Stimulated activated CD4-positive, alpha-beta T cell treated with anti-CD3 and anti-CD28 coated beads, Interleukin-15, amount 100 ng/mL, for 24 hours (primary cell): ENCODE results near the gene RAD51D.
A peak's percentile ranks its signal among the peaks of the same experiment; 100 is the strongest.
"Not testable (repeated sequence)": the region's sequence is repeated elsewhere in the genome, so short reads cannot be mapped to it uniquely, and the experiment has no call there.

ENCODE experiments used
- DNase-seq: peaks from one replicate; pipeline ENCODE4 v3.0.0-alpha.2; 2020

The RAD51D gene

DNA sequence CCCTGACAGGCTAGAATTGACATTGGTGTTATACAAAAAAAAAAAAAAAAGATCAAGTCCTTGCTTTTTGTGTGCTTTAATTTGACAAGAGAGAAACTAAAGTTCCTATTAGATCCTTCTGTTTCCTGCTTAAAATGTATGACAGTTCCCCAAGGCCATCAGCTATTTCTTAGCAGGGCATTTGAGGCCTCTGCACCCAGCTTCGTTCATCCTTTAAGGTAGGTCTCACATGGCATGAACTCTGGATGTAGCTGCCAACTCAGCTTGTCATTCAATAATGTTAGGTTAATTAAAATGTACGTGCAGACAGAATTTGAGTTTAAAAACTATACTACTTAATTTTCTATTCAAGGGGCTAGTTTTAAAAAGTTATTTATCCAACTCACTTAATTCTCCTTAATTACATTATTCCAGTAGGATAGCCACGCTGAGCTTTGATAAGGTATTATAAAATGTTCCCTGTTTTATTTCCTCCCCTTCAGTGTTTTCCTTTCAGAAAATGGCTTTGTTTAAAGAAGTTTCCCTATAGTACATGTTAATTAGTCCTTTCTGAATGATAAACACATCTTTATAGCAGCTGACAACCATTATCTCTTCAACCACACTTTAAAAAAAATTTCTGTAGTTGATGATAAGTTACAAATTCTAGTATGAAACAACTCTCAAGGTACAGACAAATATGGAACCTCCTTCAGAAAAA, 55.0 kb downstream of the RAD51D start:
- DNase-seq = no peak

- DNase-seq = peak; percentile 91
Observed at GRCh38 chr17:35063514-35064223, 56.0 kb downstream of the RAD51D start, which contains the start of gene RFFL. Gene RFFL (minus strand): TSS chr17:35063707. CDS start chr17:35026553, 37,154 bp downstream.

- no peak for DNase-seq
Observed at GRCh38 chr17:35062308-35062707, 57.4 kb downstream of the RAD51D start.

GRCh38 chr17:35057332-35057915, 62.2 kb downstream of the RAD51D start:
- DNase-seq = no peak

GRCh38 chr17:35056013-35056412, 63.6 kb downstream of the RAD51D start:
- DNase-seq = no peak

DNA sequence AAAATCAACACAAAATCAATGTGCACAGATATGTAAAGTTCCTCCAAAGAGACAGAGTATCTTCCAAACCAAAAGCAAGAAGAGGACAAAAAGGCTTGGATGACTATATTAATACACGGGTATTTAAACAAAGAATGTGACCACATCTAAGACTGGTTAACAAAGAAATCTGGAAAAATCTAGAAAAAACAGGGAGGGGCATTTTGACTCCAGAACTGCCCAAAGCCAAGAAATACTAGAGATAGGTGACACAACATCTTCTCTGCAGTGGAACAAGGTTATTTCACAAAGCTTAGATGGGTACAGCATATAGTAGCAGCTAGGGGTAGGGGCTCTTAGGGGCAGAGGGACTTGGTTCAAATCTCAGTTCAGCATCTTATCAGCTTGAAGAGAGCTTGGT, 66.5 kb downstream of the RAD51D start:
- no peak for DNase-seq

DNA sequence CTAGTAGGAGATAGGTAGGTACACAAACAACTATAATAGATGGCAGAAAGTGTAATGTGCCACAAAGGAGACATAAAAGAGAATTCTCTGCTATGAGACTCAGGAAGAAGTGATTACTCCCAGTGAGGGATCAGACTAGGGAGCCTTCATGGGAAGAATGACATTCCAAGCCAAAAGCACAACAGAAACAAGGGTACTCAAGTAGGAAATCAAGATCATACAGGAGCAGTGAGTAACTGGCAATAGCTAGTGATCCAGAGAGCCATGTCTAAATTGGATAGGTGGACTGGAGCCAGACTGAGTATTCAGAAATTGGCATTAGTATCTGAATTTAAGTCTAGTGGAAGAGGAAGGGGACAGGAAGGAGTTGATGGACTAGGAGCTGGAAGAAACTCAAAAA, 66.9 kb downstream of the RAD51D start:
- DNase-seq = no peak

DNA sequence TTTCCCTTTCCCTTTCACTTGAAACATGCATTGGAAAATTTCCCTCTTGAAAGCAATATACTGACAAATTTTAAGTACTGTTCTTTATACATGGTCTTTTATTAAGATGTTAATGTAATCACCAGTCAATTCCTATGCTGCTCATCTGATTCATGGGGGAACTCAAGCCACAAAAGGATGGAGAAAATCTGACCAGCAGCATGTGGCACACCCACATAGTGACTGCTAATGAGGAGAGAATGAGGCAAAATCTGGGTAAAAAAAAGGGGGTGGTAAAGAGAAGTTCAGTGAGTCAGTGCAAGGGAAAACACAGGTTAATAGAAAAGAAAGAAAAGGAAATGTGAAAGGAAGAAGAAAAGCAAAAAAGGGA, 67.4 kb downstream of the RAD51D start:
- DNase-seq = no peak

- DNase-seq = no peak
Observed at GRCh38 chr17:35051579-35052240, 68.0 kb downstream of the RAD51D start.

DNA sequence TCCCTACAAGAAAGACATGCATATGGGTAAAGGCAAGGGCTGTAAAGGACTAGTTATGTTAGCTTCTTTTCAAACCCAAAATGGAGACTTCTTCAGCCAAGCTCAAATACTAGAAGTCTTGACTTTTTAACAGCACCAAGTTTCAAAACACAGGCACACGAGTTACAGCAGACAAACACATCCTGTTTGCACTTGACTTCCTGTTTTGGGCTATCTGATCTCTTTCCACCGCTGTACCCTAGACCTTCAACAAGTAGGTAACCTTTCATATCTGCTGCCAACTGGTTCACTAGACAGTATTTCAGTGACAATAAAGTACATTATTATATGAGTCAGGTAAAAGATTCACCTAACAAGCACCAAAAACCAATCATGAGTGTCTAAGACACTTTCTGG, 68.5 kb downstream of the RAD51D start:
- no peak for DNase-seq

DNA sequence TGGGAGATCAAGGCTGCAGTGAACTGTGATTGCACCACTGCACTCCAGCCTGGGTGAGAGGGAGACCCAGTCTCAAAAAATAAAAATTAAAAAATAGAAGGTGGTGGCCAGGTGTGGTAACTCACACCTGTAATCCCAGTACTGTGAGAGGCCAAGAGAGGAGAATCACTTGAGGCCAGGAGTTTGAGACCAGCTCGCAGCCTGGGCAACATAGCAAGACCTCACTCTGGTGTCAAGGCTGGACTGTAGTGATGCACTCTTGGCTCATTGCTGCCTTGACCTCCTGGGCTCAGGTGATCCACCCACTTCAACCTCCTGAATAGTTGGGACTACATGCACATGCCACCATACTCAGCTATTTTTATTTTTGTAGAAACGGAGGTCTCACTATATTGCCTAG, 69.5 kb downstream of the RAD51D start:
- DNase-seq = no peak

DNA sequence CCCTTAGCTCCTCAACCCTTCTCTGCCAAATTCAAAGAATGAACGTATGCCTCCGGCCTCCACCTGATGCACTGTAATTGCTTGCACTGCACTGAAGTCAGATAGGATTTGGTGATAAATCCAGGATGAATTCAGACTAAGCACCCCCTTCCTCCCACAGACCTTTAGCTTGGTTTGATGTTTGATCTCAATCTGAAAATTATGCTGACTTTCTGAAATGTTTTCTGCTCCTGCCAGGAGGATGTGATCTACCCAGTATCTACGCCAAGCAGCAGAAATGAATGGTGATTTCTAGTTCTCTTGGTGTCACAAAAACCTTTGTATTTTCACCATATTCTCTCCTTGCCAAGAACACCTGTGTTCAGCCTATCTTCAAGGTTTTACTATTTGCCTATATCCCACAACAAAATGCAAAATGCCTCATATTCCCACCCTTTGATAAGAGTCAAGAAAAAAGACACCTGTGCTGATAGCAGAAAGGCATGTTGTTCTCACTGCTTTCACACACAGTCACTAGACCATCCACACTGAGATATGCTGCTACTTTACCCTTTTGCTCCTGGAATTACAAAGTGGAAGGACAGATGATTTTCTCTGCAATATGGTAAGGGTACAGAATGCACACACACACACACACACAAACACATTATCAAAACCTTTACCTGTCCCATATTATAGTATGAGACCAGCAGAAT, 70.8 kb downstream of the RAD51D start:
- no peak for DNase-seq

DNA sequence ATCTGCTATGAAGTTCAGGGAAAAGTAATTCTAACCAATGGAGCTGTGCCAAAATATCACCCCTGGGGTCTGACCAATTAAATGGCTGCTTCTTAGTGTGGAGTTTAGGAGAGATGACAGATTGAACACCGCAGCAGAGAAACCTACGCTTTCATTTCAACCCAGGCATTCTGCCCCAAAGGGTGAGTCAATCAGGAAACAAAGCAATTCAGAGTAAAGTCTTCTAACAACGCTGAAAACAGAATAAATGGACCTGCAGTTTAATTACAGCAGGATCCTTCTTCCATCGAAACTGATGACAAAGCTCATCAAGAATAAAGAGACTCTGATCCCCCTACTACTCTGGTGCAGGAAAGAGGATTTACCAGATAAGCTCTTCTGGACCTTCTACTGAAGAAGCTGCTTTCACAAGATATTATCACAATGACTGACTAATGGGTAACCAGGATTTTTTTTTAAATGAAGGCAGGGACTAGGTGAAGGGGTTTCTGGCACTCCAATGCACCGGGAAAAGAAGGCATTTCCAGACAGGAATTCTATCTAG, 72.8 kb downstream of the RAD51D start:
- DNase-seq = peak; percentile 66

DNA sequence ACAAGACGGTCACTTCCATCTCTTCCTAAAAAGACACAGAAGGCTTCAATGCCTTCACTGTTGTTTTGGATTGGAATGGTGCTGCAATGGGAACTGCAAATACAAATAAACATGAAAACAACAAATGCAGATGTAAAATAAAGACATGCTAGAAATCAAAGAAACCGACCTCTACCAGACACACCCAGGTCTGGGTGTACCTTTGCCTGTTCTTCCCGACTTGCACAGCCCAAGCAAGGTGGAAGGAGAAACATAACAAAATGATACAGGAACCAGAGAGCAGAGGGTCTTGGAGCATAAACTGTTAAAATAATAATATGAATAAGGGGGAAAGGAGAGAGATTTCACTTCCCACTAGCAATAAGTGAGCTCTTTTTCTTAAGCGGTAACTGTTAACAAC, 73.4 kb downstream of the RAD51D start:
- no peak for DNase-seq

GRCh38 chr17:35045458-35045979, 74.1 kb downstream of the RAD51D start:
- not testable (repeated sequence) for DNase-seq

DNA sequence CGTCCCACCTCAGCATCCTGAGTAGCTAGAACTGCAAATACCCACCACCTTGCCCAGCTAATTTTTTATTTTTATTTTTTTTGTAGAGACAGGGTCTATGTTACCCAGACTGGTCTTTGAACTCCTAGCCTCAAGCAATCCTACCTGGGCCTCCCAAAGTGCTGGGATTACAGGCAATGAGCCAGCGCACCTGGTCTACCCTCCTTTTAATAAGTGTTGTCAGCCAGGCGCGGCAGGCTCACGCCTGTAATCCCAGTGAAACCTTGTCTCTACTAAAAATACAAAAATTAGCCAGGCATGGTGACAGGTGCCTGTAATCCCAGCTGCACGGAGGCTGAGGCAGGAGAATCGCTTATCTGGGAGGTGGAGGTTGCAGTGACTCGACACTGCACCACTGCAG, 75.5 kb downstream of the RAD51D start:
- DNase-seq = no peak
